Measurements from ENCODE around the gene ZNF280B. TPM values are rescaled to one million over a fixed set of nuclear protein-coding genes. Genes with fewer than 3 reads are reported as not detected.
"Not testable (repeated sequence)": the region's sequence is repeated elsewhere in the genome, so short reads cannot be mapped to it uniquely, and the experiment has no call there.

ZNF280B gene
- total and polyA plus RNA-seq, 2 donors (not counting 3 experiments of a cell fraction or from before 2014, with no cell fraction given): 1.5 to 3.1 TPM

DNA sequence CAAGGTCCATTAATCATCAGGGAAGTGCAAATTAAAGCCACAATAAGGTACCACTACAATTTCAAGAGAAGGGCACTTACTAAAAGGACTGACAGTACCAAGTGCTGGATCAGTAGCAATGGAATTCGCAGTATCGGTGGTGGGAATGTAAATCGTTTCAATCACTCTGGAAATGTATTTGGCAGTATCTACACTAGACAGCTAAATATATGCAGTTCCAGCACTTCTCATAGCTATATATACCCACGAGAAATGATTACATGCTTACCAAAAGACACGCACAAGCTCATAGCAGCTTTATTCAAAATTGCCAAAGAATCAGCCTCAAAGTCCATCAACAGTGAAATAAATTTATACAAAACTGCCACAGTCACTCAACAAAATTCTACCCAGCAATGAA lies 4.4 kb upstream of the ZNF280B start:
- no peaks in the 10 kb centered on the region for H3K9me3 ChIP-seq (replicated peaks; ENCODE audit: control insufficient read depth, insufficient read depth, low read length)
- intact Hi-C loops (cut with micrococcal nuclease) (no loop called here), dilution Hi-C loops (cut with MboI; ENCODE audit: extremely low pct_ligation_motif_present, low sequenced_read_pairs) (no loop called here)
- H3K4me1 ChIP-seq (ENCODE audit: control insufficient read depth, extremely low read depth, insufficient read depth, low read length): peaks cover under 1% of the 10 kb centered on the region
- H3K9ac ChIP-seq (replicated peaks; ENCODE audit: extremely low read depth, insufficient read depth, low read length): no peak overlapping the region
- no peak overlapping the region for H3K4me3 ChIP-seq (replicated peaks in 1 of 3; ENCODE audit: insufficient read depth in 1 of 3, low read depth in 1 of 3, low read length in 3 of 3)
- H3K79me2 ChIP-seq (ENCODE audit: control insufficient read depth, insufficient read depth, low read length): no peaks in the 10 kb centered on the region
- no TSS peak for BruUV-seq (replicated peaks)
- H2AFZ ChIP-seq (ENCODE audit: low read depth, low read length): no peak overlapping the region
- H3K27ac ChIP-seq (ENCODE audit: insufficient read depth, low read depth, low read length): no peak overlapping the region
- H4K20me1 ChIP-seq (replicated peaks; ENCODE audit: control insufficient read depth, extremely low read depth, insufficient read depth, low read length): no peaks in the 10 kb centered on the region
- POLR2A ChIA-PET: no interaction called here
- no peaks in the 10 kb centered on the region for H3K9me1 ChIP-seq (replicated peaks; ENCODE audit: control insufficient read depth, extremely low read depth, insufficient read depth, low read length)
- CTCF ChIA-PET: interaction anchor here (1.5 kb wide), 1 partner anchor 73 kb away, joined by 4 read pairs; no protein-coding TSS in a partner anchor
- no peak overlapping the region for H3K4me2 ChIP-seq (ENCODE audit: insufficient read depth, low read length)
- DNase-seq (ENCODE audit: low read depth, low spot score): no peak
- H3K36me3 ChIP-seq (ENCODE audit: control insufficient read depth in 2 of 2, extremely low read depth in 1 of 2, insufficient read depth in 2 of 2, low read length in 2 of 2): no peaks in the 10 kb centered on the region
- no peak for TF ChIP-seq EZH2 (IDR thresholded peaks at IDR 0.05; ENCODE audit: borderline replicate concordance, low read depth, low read length, severe bottlenecking)
- peaks cover 3 to 13% of the 10 kb centered on the region in 2 experiments for H3K27me3 ChIP-seq (ENCODE audit: control insufficient read depth in 2 of 2, insufficient read depth in 2 of 2, low read length in 2 of 2)
- FAIRE-seq: no peak

GRCh38 chr22:22510833-22511232 lies 2.3 kb upstream of the ZNF280B start:
- H3K9me3 ChIP-seq (replicated peaks; ENCODE audit: control insufficient read depth, insufficient read depth, low read length); H3K9ac ChIP-seq (replicated peaks; ENCODE audit: extremely low read depth, insufficient read depth, low read length); FAIRE-seq; intact Hi-C loops (cut with micrococcal nuclease); H3K4me3 ChIP-seq (replicated peaks in 1 of 3; ENCODE audit: insufficient read depth in 1 of 3, low read depth in 1 of 3, low read length in 3 of 3); dilution Hi-C loops (cut with MboI; ENCODE audit: extremely low pct_ligation_motif_present, low sequenced_read_pairs); POLR2A ChIA-PET; H3K79me2 ChIP-seq (ENCODE audit: control insufficient read depth, insufficient read depth, low read length); H3K9me1 ChIP-seq (replicated peaks; ENCODE audit: control insufficient read depth, extremely low read depth, insufficient read depth, low read length); H3K4me1 ChIP-seq (ENCODE audit: control insufficient read depth, extremely low read depth, insufficient read depth, low read length); CTCF ChIA-PET; H3K4me2 ChIP-seq (ENCODE audit: insufficient read depth, low read length); BruUV-seq (replicated peaks); H3K36me3 ChIP-seq (ENCODE audit: control insufficient read depth in 2 of 2, extremely low read depth in 1 of 2, insufficient read depth in 2 of 2, low read length in 2 of 2); H4K20me1 ChIP-seq (replicated peaks; ENCODE audit: control insufficient read depth, extremely low read depth, insufficient read depth, low read length); H3K27ac ChIP-seq (ENCODE audit: insufficient read depth, low read depth, low read length); DNase-seq (ENCODE audit: low read depth, low spot score); H2AFZ ChIP-seq (ENCODE audit: low read depth, low read length): not testable (repeated sequence)
- H3K27me3 ChIP-seq (ENCODE audit: control insufficient read depth in 2 of 2, insufficient read depth in 2 of 2, low read length in 2 of 2): peaks cover 3 to 13% of the 10 kb centered on the region in 2 experiments

DNA sequence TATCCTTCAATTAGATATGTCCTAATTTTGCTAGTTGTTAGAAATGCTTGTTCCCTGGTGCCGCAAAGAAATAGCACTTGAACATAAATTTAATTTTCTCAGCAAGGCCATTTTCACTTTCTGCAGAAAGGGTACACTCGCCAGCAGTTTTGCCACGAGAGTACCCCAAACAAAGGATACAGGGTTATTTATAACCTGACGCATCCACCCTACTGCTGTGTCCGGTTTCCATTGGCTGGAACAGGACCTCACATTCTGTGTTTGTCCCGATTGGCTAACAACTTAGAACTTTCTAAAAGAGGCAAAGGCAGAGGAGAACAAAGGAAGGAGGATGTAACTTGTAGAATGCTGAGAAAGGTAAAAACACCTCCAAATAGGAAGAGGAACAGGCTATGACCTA lies 1.4 kb upstream of the ZNF280B start:
- H3K79me2 ChIP-seq (ENCODE audit: control insufficient read depth, insufficient read depth, low read length); dilution Hi-C loops (cut with MboI; ENCODE audit: extremely low pct_ligation_motif_present, low sequenced_read_pairs); H3K4me1 ChIP-seq (ENCODE audit: control insufficient read depth, extremely low read depth, insufficient read depth, low read length); DNase-seq (ENCODE audit: low read depth, low spot score); H2AFZ ChIP-seq (ENCODE audit: low read depth, low read length); H3K4me3 ChIP-seq (replicated peaks in 1 of 3; ENCODE audit: insufficient read depth in 1 of 3, low read depth in 1 of 3, low read length in 3 of 3); H3K9me3 ChIP-seq (replicated peaks; ENCODE audit: control insufficient read depth, insufficient read depth, low read length); H3K4me2 ChIP-seq (ENCODE audit: insufficient read depth, low read length); BruUV-seq (replicated peaks); H4K20me1 ChIP-seq (replicated peaks; ENCODE audit: control insufficient read depth, extremely low read depth, insufficient read depth, low read length); intact Hi-C loops (cut with micrococcal nuclease); H3K36me3 ChIP-seq (ENCODE audit: control insufficient read depth in 2 of 2, extremely low read depth in 1 of 2, insufficient read depth in 2 of 2, low read length in 2 of 2); H3K9ac ChIP-seq (replicated peaks; ENCODE audit: extremely low read depth, insufficient read depth, low read length); H3K27ac ChIP-seq (ENCODE audit: insufficient read depth, low read depth, low read length); POLR2A ChIA-PET; H3K9me1 ChIP-seq (replicated peaks; ENCODE audit: control insufficient read depth, extremely low read depth, insufficient read depth, low read length); FAIRE-seq: not testable (repeated sequence)
- H3K27me3 ChIP-seq (ENCODE audit: control insufficient read depth in 2 of 2, insufficient read depth in 2 of 2, low read length in 2 of 2): peaks cover 3 to 13% of the 10 kb centered on the region in 2 experiments
- CTCF ChIA-PET: interaction anchor here (1.7 to 2.5 kb wide), 2 partner anchors 9 to 77 kb away, joined by 16 to 18 read pairs; partner anchors contain the start of gene ZNF280A
